BLaER1 treated with 17β-estradiol and CSF1 and Interleukin-3, amounts not matched to agents 10 nM and 100 nM (cell line): ENCODE results near the gene PRRC2B.
A peak's percentile ranks its signal among the peaks of the same experiment; 100 is the strongest.

ENCODE experiments used
- H3K27ac ChIP-seq, 11 experiments: shearing (Covaris generic); formaldehyde crosslinking; 2 replicates each; pipeline ENCODE4 v1.8.1; 2022
- H3K27me3 ChIP-seq, 11 experiments: shearing (Covaris generic); formaldehyde crosslinking; 2 replicates each; pipeline ENCODE4 v1.8.1; 2022
- H3K36me3 ChIP-seq, 11 experiments: shearing (Covaris generic); formaldehyde crosslinking; 2 replicates each; pipeline ENCODE4 v1.8.1; 2022
- H3K4me1 ChIP-seq, 10 experiments: shearing (Covaris generic); formaldehyde crosslinking; 2 replicates each; pipeline ENCODE4 v1.8.1; 2022
- H3K4me2 ChIP-seq, 11 experiments: shearing (Covaris generic); formaldehyde crosslinking; 2 replicates each; pipeline ENCODE4 v1.8.1; 2022
- H3K4me3 ChIP-seq, 10 experiments: shearing (Covaris generic); formaldehyde crosslinking; 2 replicates each; pipeline ENCODE4 v1.8.1; 2022
- H3K9ac ChIP-seq, 11 experiments: shearing (Covaris generic); formaldehyde crosslinking; 2 replicates each; pipeline ENCODE4 v1.8.1; 2022
- H3K9me3 ChIP-seq, 11 experiments: shearing (Covaris generic); formaldehyde crosslinking; replicated peaks in 1 of 11; 2 replicates each; pipeline ENCODE4 v1.8.1; 2022
- H4K20me1 ChIP-seq, 11 experiments: shearing (Covaris generic); formaldehyde crosslinking; 2 replicates each; pipeline ENCODE4 v1.8.1; 2022
- Cebpa-rat ChIP-seq, 11 experiments: shearing (Covaris generic); IDR thresholded peaks; 2 replicates each; pipeline ENCODE4 v1.8.1; 2022

The PRRC2B gene

GRCh38 chr9:131524665-131525315 is 130.9 kb downstream of the PRRC2B start:
- H3K36me3 ChIP-seq: peaks cover 95 to 100% (median 99%) of the 10 kb centered on the region in 11 experiments
- peaks cover 29 to 52% (median 35%) of the 10 kb centered on the region in 10 experiments for H3K4me1 ChIP-seq

GRCh38 chr9:131525643-131526565 is 132.0 kb downstream of the PRRC2B start:
- Histone ChIP-seq H3K4me2 (no peak overlapping the region), H3K27me3 (no peaks in the 10 kb centered on the region), H3K9ac (no peak overlapping the region), H3K36me3 (peaks cover 84 to 93% (median 90%) of the 10 kb centered on the region in 11 experiments), H4K20me1 (peaks cover 0 to 61% (median 33%) of the 10 kb centered on the region in 11 experiments; a peak in 18 of 22 replicates), H3K4me3 (no peak overlapping the region), H3K4me1 (peaks cover 36 to 59% (median 42%) of the 10 kb centered on the region in 10 experiments), H3K27ac (no peak overlapping the region), H3K9me3 (no peaks in the 10 kb centered on the region)
- no peak for TF ChIP-seq Cebpa-rat (IDR thresholded peaks at IDR 0.05)

More at GRCh38 chr9:131524665-131525315, 130.9 kb downstream of the PRRC2B start:
- H4K20me1 ChIP-seq: peaks cover 0 to 57% (median 25%) of the 10 kb centered on the region in 11 experiments; a peak in 18 of 22 replicates
- no peak overlapping the region for H3K4me3 ChIP-seq
- no peaks in the 10 kb centered on the region for H3K9me3 ChIP-seq
- TF ChIP-seq Cebpa-rat (IDR thresholded peaks at IDR 0.05): no peak
- peak overlapping the region in 8 of 11 experiments; percentile 10 to 58 (median 36); a peak in 9 of 22 replicates for H3K27ac ChIP-seq
- peak overlapping the region; percentile 11 to 55 (median 42); a peak in 16 of 22 replicates for H3K9ac ChIP-seq
- H3K4me2 ChIP-seq: peak overlapping the region; percentile 21 to 70 (median 61); a peak in 20 of 22 replicates
- H3K27me3 ChIP-seq: no peaks in the 10 kb centered on the region

GRCh38 chr9:131528186-131528585 is 134.3 kb downstream of the PRRC2B start:
- H3K36me3 ChIP-seq: peaks cover 61 to 70% (median 67%) of the 10 kb centered on the region in 11 experiments

GRCh38 chr9:131528886-131529505 is 135.1 kb downstream of the PRRC2B start:
- H4K20me1 ChIP-seq: peaks cover 0 to 46% (median 27%) of the 10 kb centered on the region in 11 experiments; a peak in 18 of 22 replicates
- H3K36me3 ChIP-seq: peaks cover 53 to 62% (median 59%) of the 10 kb centered on the region in 11 experiments
- peaks cover 40 to 53% (median 48%) of the 10 kb centered on the region in 10 experiments for H3K4me1 ChIP-seq
- no peaks in the 10 kb centered on the region for H3K9me3 ChIP-seq
- no peak overlapping the region for H3K27ac ChIP-seq
- no peak for TF ChIP-seq Cebpa-rat (IDR thresholded peaks at IDR 0.05)
- H3K4me3 ChIP-seq: no peak overlapping the region
- no peaks in the 10 kb centered on the region for H3K27me3 ChIP-seq
- H3K4me2 ChIP-seq: peak overlapping the region in 7 of 11 experiments; percentile 91 to 100 (median 97); a peak in 9 of 22 replicates
- H3K9ac ChIP-seq: peak overlapping the region in 10 of 11 experiments; percentile 5 to 93 (median 89); a peak in 9 of 22 replicates

More at GRCh38 chr9:131528186-131528585, 134.3 kb downstream of the PRRC2B start:
- peak overlapping the region in 3 of 11 experiments; percentile 8 to 100 (median 95); a peak in 6 of 22 replicates for H3K4me2 ChIP-seq
- peak overlapping the region in 5 of 11 experiments; percentile 7 to 31 (median 17); a peak in 4 of 22 replicates for H3K9ac ChIP-seq
- H3K27ac ChIP-seq: no peak overlapping the region
- H4K20me1 ChIP-seq: peaks cover 0 to 54% (median 33%) of the 10 kb centered on the region in 11 experiments; a peak in 18 of 22 replicates
- H3K4me3 ChIP-seq: no peak overlapping the region
- H3K9me3 ChIP-seq: no peaks in the 10 kb centered on the region
- peaks cover 42 to 57% (median 47%) of the 10 kb centered on the region in 10 experiments for H3K4me1 ChIP-seq
- TF ChIP-seq Cebpa-rat (IDR thresholded peaks at IDR 0.05): no peak
- H3K27me3 ChIP-seq: no peaks in the 10 kb centered on the region

GRCh38 chr9:131529597-131530545 is 136.0 kb downstream of the PRRC2B start:
- H3K4me1 ChIP-seq: peaks cover 39 to 53% (median 48%) of the 10 kb centered on the region in 10 experiments
- peak overlapping the region; percentile 3 to 87 (median 83); a peak in 20 of 22 replicates for H3K27ac ChIP-seq
- peaks cover 46 to 53% (median 51%) of the 10 kb centered on the region in 11 experiments for H3K36me3 ChIP-seq

GRCh38 chr9:131530546-131530919 is 136.6 kb downstream of the PRRC2B start:
- Histone ChIP-seq H3K4me2 (peak overlapping the region; percentile 86 to 100 (median 96)), H3K4me3 (peak overlapping the region; percentile 73 to 97 (median 86)), H3K9ac (peak overlapping the region; percentile 84 to 95 (median 91)), H3K36me3 (peaks cover 39 to 47% (median 44%) of the 10 kb centered on the region in 11 experiments), H3K27ac (peak overlapping the region; percentile 70 to 87 (median 83)), H3K4me1 (peaks cover 42 to 53% (median 48%) of the 10 kb centered on the region in 10 experiments), H3K9me3 (no peaks in the 10 kb centered on the region), H4K20me1 (peaks cover 0 to 30% (median 14%) of the 10 kb centered on the region in 11 experiments; a peak in 11 of 22 replicates), H3K27me3 (no peaks in the 10 kb centered on the region)
- TF ChIP-seq Cebpa-rat (IDR thresholded peaks at IDR 0.05): no peak

More at GRCh38 chr9:131529597-131530545, 136.0 kb downstream of the PRRC2B start:
- TF ChIP-seq Cebpa-rat (IDR thresholded peaks at IDR 0.05): no peak
- Histone ChIP-seq H3K4me3 (peak overlapping the region; percentile 73 to 97 (median 86)), H3K9me3 (no peaks in the 10 kb centered on the region), H3K4me2 (peak overlapping the region; percentile 86 to 100 (median 96)), H4K20me1 (peaks cover 0 to 37% (median 19%) of the 10 kb centered on the region in 11 experiments; a peak in 16 of 22 replicates), H3K27me3 (no peaks in the 10 kb centered on the region), H3K9ac (peak overlapping the region; percentile 84 to 95 (median 91))
